ENCODE data around the gene ELN. TPM values are rescaled to one million over a fixed set of nuclear protein-coding genes. Genes with fewer than 3 reads are reported as not detected.

ELN gene
- total RNA-seq, 4 donors from 2014 or later, result 337 to 646 (median 447) TPM

- H3K36me3 ChIP-seq, result peaks cover 76 to 100% (median 91%) of the 10 kb centered on the region in 4 donors
- H3K4me3 ChIP-seq, result no peak overlapping the region
- H3K4me1 ChIP-seq, result no peaks in the 10 kb centered on the region
- no peak overlapping the region for H3K27ac ChIP-seq (replicated peaks in 1 of 4)
- intact Hi-C loops (cut with DNase I), result no loop called here
- no peaks in the 10 kb centered on the region for H3K27me3 ChIP-seq
- no peak for DNase-seq (ENCODE audit: extremely low spot score)
- 84% methylated on average over 16 of the region's 16 CpGs for WGBS
- TF ChIP-seq POLR2A (IDR thresholded peaks at IDR 0.05; ENCODE audit: low read depth) (no peak), EP300 (IDR thresholded peaks at IDR 0.05) (no peak), POLR2AphosphoS5 (IDR thresholded peaks at IDR 0.05) (peak in 1 of 2 donors; percentile 30), CTCF (IDR thresholded peaks at IDR 0.05) (no peak)
- H3K9me3 ChIP-seq, result no peaks in the 10 kb centered on the region
These were observed 23.8 kb downstream of the ELN start for GRCh38 chr7:74051629-74052410.

GRCh38 chr7:74052628-74053027, 24.7 kb downstream of the ELN start:
- no peaks in the 10 kb centered on the region for H3K9me3 ChIP-seq
- TF ChIP-seq POLR2AphosphoS5 (IDR thresholded peaks at IDR 0.05) (no peak), CTCF (IDR thresholded peaks at IDR 0.05) (no peak), POLR2A (IDR thresholded peaks at IDR 0.05; ENCODE audit: low read depth) (no peak), EP300 (IDR thresholded peaks at IDR 0.05) (no peak)
- WGBS, result 85% methylated on average over 1 of the region's 1 CpG

GRCh38 chr7:74053589-74054186, 25.7 kb downstream of the ELN start:
- WGBS, result 94% methylated on average over 3 of the region's 3 CpGs
- TF ChIP-seq CTCF (IDR thresholded peaks at IDR 0.05) (no peak), EP300 (IDR thresholded peaks at IDR 0.05) (no peak), POLR2A (IDR thresholded peaks at IDR 0.05; ENCODE audit: low read depth) (no peak), POLR2AphosphoS5 (IDR thresholded peaks at IDR 0.05) (no peak)
- no peaks in the 10 kb centered on the region for H3K9me3 ChIP-seq
- H3K4me3 ChIP-seq, result no peak overlapping the region
- H3K4me1 ChIP-seq, result no peaks in the 10 kb centered on the region
- intact Hi-C loops (cut with DNase I), result no loop called here
- no peaks in the 10 kb centered on the region for H3K27me3 ChIP-seq
- peaks cover 69 to 99% (median 86%) of the 10 kb centered on the region in 4 donors for H3K36me3 ChIP-seq
- DNase-seq (ENCODE audit: extremely low spot score), result no peak
- H3K27ac ChIP-seq (replicated peaks in 1 of 4), result no peak overlapping the region

More at GRCh38 chr7:74052628-74053027, 24.7 kb downstream of the ELN start:
- Histone ChIP-seq H3K27me3 (no peaks in the 10 kb centered on the region), H3K36me3 (peaks cover 73 to 100% (median 91%) of the 10 kb centered on the region in 4 donors), H3K4me3 (no peak overlapping the region), H3K4me1 (no peaks in the 10 kb centered on the region), H3K27ac (replicated peaks in 1 of 4) (no peak overlapping the region)
- intact Hi-C loops (cut with DNase I), result no loop called here
- DNase-seq (ENCODE audit: extremely low spot score), result no peak

GRCh38 chr7:74056096-74056915, 28.3 kb downstream of the ELN start:
- H3K36me3 ChIP-seq, result peaks cover 46 to 99% (median 84%) of the 10 kb centered on the region in 4 donors
- no peak overlapping the region for H3K4me3 ChIP-seq
- H3K9me3 ChIP-seq, result no peaks in the 10 kb centered on the region
- TF ChIP-seq EP300 (IDR thresholded peaks at IDR 0.05), result no peak
- no peak for TF ChIP-seq POLR2AphosphoS5 (IDR thresholded peaks at IDR 0.05)
- no peak for TF ChIP-seq CTCF (IDR thresholded peaks at IDR 0.05)
- no peak for TF ChIP-seq POLR2A (IDR thresholded peaks at IDR 0.05; ENCODE audit: low read depth)
- H3K27me3 ChIP-seq, result no peaks in the 10 kb centered on the region
- intact Hi-C loops (cut with DNase I), result no loop called here
- H3K4me1 ChIP-seq, result peaks cover 0 to 22% (median 20%) of the 10 kb centered on the region in 4 donors
- no peak for DNase-seq (ENCODE audit: extremely low spot score)
- 82% methylated on average over 23 of the region's 26 CpGs for WGBS
- H3K27ac ChIP-seq (replicated peaks in 1 of 4), result peak overlapping the region in 1 of 4 donors; percentile 26

Data from esophagus muscularis mucosa (tissue), 4 donors.